ENCODE measurements around the gene H1-8. TPM values are rescaled to one million over a fixed set of nuclear protein-coding genes. Genes with fewer than 3 reads are reported as not detected.

The H1-8 gene
- total RNA-seq, 1 experiment from 2014 or later: not detected

- Histone ChIP-seq H2AFZ (ENCODE audit: low read length) (no peak overlapping the region), H3K79me2 (ENCODE audit: insufficient read depth, low read length) (peaks cover 4% of the 10 kb centered on the region; the same call in 1 of the 2 replicates), H3K27ac (ENCODE audit: insufficient read length, low read depth, low read length) (no peak overlapping the region), H2BK12ac (ENCODE audit: insufficient read length, low read depth, low read length) (no peak overlapping the region), H3K9me3 (ENCODE audit: control insufficient read depth, low read depth, low read length) (no peaks in the 10 kb centered on the region), H2BK15ac (ENCODE audit: low read depth, low read length) (no peak overlapping the region), H4K8ac (replicated peaks; ENCODE audit: insufficient read length, low read depth, low read length) (no peak overlapping the region), H3K56ac (ENCODE audit: insufficient read length, low read depth, low read length) (no peak overlapping the region), H4K20me1 (ENCODE audit: control insufficient read depth, insufficient read depth, insufficient read length) (no peaks in the 10 kb centered on the region), H2BK5ac (ENCODE audit: insufficient read length, low read length) (no peak overlapping the region), H3K4ac (ENCODE audit: low read depth, low read length) (no peak overlapping the region), H2AK5ac (ENCODE audit: insufficient read length, low read length) (no peak overlapping the region), H4K91ac (ENCODE audit: insufficient read length, low read depth, low read length) (no peak overlapping the region), H2BK20ac (ENCODE audit: low read depth, low read length, poor library complexity, severe bottlenecking) (no peak overlapping the region), H3K4me2 (ENCODE audit: insufficient read depth, insufficient read length, low read length) (no peak overlapping the region), H3K18ac (ENCODE audit: insufficient read length, low read depth, low read length) (peak overlapping the region; percentile 10), H3K14ac (ENCODE audit: insufficient read depth, low read length) (0 out of 2 replicates have a peak overlapping the region, but pooled peaks have one; percentile 33), H2BK120ac (ENCODE audit: low read depth, low read length, poor library complexity, severe bottlenecking) (no peak overlapping the region), H3K23ac (ENCODE audit: insufficient read length, low read depth, low read length) (no peak overlapping the region), H3K79me1 (ENCODE audit: insufficient read depth, low read depth, low read length, poor library complexity, severe bottlenecking) (no peaks in the 10 kb centered on the region), H3K27me3 (ENCODE audit: insufficient read depth, low read length) (peaks cover 2% of the 10 kb centered on the region; the same call in 1 of the 2 replicates), H4K5ac (ENCODE audit: insufficient read length, low read depth, low read length) (no peak overlapping the region), H3K23me2 (ENCODE audit: insufficient read length, low read depth, low read length, poor library complexity, severe bottlenecking) (no peaks in the 10 kb centered on the region), H3T11ph (ENCODE audit: low read length) (no peak overlapping the region), H3K9ac (ENCODE audit: extremely low read depth, insufficient read length, low read length) (no peak overlapping the region), H3K4me1 (ENCODE audit: insufficient read depth, low read length) (peaks cover 2% of the 10 kb centered on the region; the same call in 1 of the 2 replicates)
- no CpG with 5 or more reads among the region's 5 CpGs for WGBS (ENCODE audit: extremely low coverage, insufficient read length, low lambda C conversion rate)
- Mint-ChIP-seq H3K36me3 (ENCODE audit: insufficient read depth in 1 of 3, low read depth in 3 of 3) (peaks cover 0 to 1% (median 0%) of the 10 kb centered on the region in 3 experiments; a peak in 3 of 7 replicates), H3K27me3 (ENCODE audit: low read depth) (peaks cover 14% of the 10 kb centered on the region), H3K4me3 (peak overlapping the region; percentile 7 to 51; a peak in 2 of 5 replicates), H3K27ac (peak overlapping the region; percentile 57 to 83 (median 62); a peak in 5 of 7 replicates), H3K4me1 (peaks cover 68 to 84% of the 10 kb centered on the region in 2 experiments), H3K9me3 (peaks cover 0 to 2% of the 10 kb centered on the region in 2 experiments; a peak in 1 of 5 replicates)
- peak; percentile 88 for DNase-seq
- no peak for TF ChIP-seq CTCF (conservative IDR thresholded peaks at IDR 0.05)
These were observed 56.6 kb downstream of the H1-8 start for GRCh38 chr3:129599607-129600006.

Data from H9 (cell line).